Fibroblast of skin of back (primary cell): ENCODE measurements around the gene PTBP1.
"Not testable (repeated sequence)": the region's sequence is repeated elsewhere in the genome, so short reads cannot be mapped to it uniquely, and the experiment has no call there.

Experiments
- DNase-seq: peaks from one replicate; pipeline ENCODE4 v3.0.0-alpha.2; 2013

PTBP1 gene

GRCh38 chr19:831407-832369 lies 34.4 kb downstream of the PTBP1 start:
- DNase-seq = no peak

GRCh38 chr19:834216-834615 lies 37.0 kb downstream of the PTBP1 start:
- DNase-seq = no peak

- no peak for DNase-seq
Observed at GRCh38 chr19:835210-835810, 38.1 kb downstream of the PTBP1 start.

- no peak for DNase-seq
Observed at GRCh38 chr19:840519-841206, 43.4 kb downstream of the PTBP1 start, which contains the start of gene PRTN3. TSS of gene PRTN3 (plus strand) at chr19:840999. CDS start at chr19:841009, 10 bp downstream.

GRCh38 chr19:842802-843179 lies 45.5 kb downstream of the PTBP1 start:
- DNase-seq = not testable (repeated sequence)

- DNase-seq = no peak
Observed at GRCh38 chr19:843180-843835, 46.1 kb downstream of the PTBP1 start.

GRCh38 chr19:843836-844545 lies 46.7 kb downstream of the PTBP1 start:
- no peak for DNase-seq

GRCh38 chr19:844546-844971 lies 47.3 kb downstream of the PTBP1 start:
- DNase-seq = no peak

GRCh38 chr19:845707-846521 lies 48.7 kb downstream of the PTBP1 start:
- DNase-seq = no peak

- no peak for DNase-seq
Observed at GRCh38 chr19:848386-848921, 51.2 kb downstream of the PTBP1 start.

GRCh38 chr19:849195-849594 lies 51.9 kb downstream of the PTBP1 start:
- not testable (repeated sequence) for DNase-seq

- DNase-seq = peak; percentile 77
Observed at GRCh38 chr19:850221-850978, 53.1 kb downstream of the PTBP1 start.

- DNase-seq = no peak
Observed at GRCh38 chr19:850979-851335, 53.7 kb downstream of the PTBP1 start.

GRCh38 chr19:852136-853013 lies 55.1 kb downstream of the PTBP1 start, which contains the start of gene ELANE:
TSS of gene ELANE (plus strand) at chr19:852303. CDS start at chr19:852329, 26 bp downstream.
- no peak for DNase-seq

GRCh38 chr19:853014-853585 lies 55.8 kb downstream of the PTBP1 start:
- no peak for DNase-seq

GRCh38 chr19:853614-854220 lies 56.5 kb downstream of the PTBP1 start:
- not testable (repeated sequence) for DNase-seq

GRCh38 chr19:854549-854948 lies 57.3 kb downstream of the PTBP1 start:
- DNase-seq = no peak

- no peak for DNase-seq
Observed at GRCh38 chr19:855142-855541, 57.9 kb downstream of the PTBP1 start.
